ENCODE results near the gene YRDC. TPM values are rescaled to one million over a fixed set of nuclear protein-coding genes. Genes with fewer than 3 reads are reported as not detected.
A peak's percentile ranks its signal among the peaks of the same experiment; 100 is the strongest.

YRDC gene
- total RNA-seq, 1 experiment from 2014 or later, result 41.4 TPM

DNA sequence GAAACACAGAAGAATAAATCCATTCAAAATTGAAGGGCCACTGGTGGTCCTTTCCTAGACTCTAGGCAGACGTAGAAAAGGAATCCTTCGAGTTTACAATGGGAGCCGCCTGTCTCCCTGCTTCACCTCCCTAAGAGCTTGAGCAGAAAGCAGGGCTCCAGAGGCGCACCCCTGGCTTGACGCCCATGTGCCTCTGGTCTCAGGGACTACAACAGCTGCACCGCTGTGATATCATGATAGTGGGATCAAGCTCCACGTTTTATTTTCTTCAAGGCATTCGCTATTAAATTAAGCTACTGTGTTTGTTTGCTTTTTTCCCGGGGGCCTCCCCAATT, 821 bp downstream of the YRDC start:
- Histone ChIP-seq H3K9me2 (ENCODE audit: insufficient read depth) (no peaks in the 10 kb centered on the region), H3K9ac (ENCODE audit: low read length) (peak overlapping the region; percentile 81), H3K27ac (ENCODE audit: low read depth, low read length) (peak overlapping the region; percentile 93), H3K79me2 (ENCODE audit: insufficient read depth, low read length) (peaks cover 65% of the 10 kb centered on the region), H3K4me2 (ENCODE audit: low read length) (peak overlapping the region; percentile 95), H3K4me3 (replicated peaks in 1 of 2; ENCODE audit: low read depth in 1 of 2, low read length in 2 of 2) (peak overlapping the region; percentile 78 to 98), H3K9me3 (ENCODE audit: control insufficient read depth in 1 of 2, insufficient read depth in 1 of 2, low read depth in 1 of 2, low read length in 2 of 2) (no peaks in the 10 kb centered on the region), H3K27me3 (ENCODE audit: insufficient read depth, low read length) (no peaks in the 10 kb centered on the region), H2AFZ (ENCODE audit: low read depth, low read length, poor library complexity, severe bottlenecking) (no peak overlapping the region), H3K36me3 (ENCODE audit: control insufficient read depth in 1 of 2, insufficient read depth in 2 of 2, low read length in 2 of 2) (peaks cover 38 to 47% of the 10 kb centered on the region in 2 experiments), H3K4me1 (ENCODE audit: control insufficient read depth in 1 of 2, insufficient read depth in 2 of 2, low read length in 2 of 2) (peaks cover 16 to 37% of the 10 kb centered on the region in 2 experiments), H4K20me1 (ENCODE audit: insufficient read depth) (peaks cover 24% of the 10 kb centered on the region; the same call in 1 of the 2 replicates)
- ChIA-PET CTCF (no interaction called here), POLR2A (interaction anchor here (1.2 to 3.1 kb wide), 4 partner anchors 9 to 117 kb away, joined by 3 to 10 read pairs (median 6); partner anchors contain the start of gene MTF1), RAD21 (ENCODE audit: low non-redundant PET in 1 of 2, low total read pairs in 2 of 2, uncharacterized antibody in 2 of 2, unreplicated experiment in 2 of 2) (no interaction called here)
- BruUV-seq (replicated peaks), result no TSS peak
- ATAC-seq (no peak), DNase-seq (ENCODE audit: low read depth, low spot score) (no peak)
- TF ChIP-seq EZH2phosphoT487 (IDR thresholded peaks at IDR 0.05; ENCODE audit: borderline replicate concordance) (no peak), TCF7L2 (IDR thresholded peaks at IDR 0.05; ENCODE audit: borderline replicate concordance, extremely low read depth, insufficient read depth, insufficient read length) (no peak), CEBPB (IDR thresholded peaks at IDR 0.05; ENCODE audit: low read depth) (no peak), MAX (IDR thresholded peaks at IDR 0.05) (no peak), SP1 (IDR thresholded peaks at IDR 0.05; ENCODE audit: low read depth) (no peak), JUND (IDR thresholded peaks at IDR 0.05) (no peak), POLR2AphosphoS5 (IDR thresholded peaks at IDR 0.05; ENCODE audit: low read depth, low read length) (no peak), POLR2A (IDR thresholded peaks at IDR 0.05; ENCODE audit: borderline replicate concordance, extremely low read depth, insufficient read depth, insufficient read length) (no peak), SIN3A (IDR thresholded peaks at IDR 0.05; ENCODE audit: low read depth) (no peak), FOSL1 (IDR thresholded peaks at IDR 0.05; ENCODE audit: low read depth) (no peak), REST (IDR thresholded peaks at IDR 0.05; ENCODE audit: low read depth) (no peak), CBX3 (IDR thresholded peaks at IDR 0.05; ENCODE audit: low read depth) (no peak), EGR1 (IDR thresholded peaks at IDR 0.05; ENCODE audit: low read depth) (no peak), ZBTB33 (IDR thresholded peaks at IDR 0.05; ENCODE audit: extremely low read depth, insufficient replicate concordance, low read length) (no peak), YY1 (IDR thresholded peaks at IDR 0.05; ENCODE audit: extremely low read depth, insufficient replicate concordance, low read depth, low read length) (no peak), SRF (IDR thresholded peaks at IDR 0.05; ENCODE audit: low read depth) (no peak), EZH2 (IDR thresholded peaks at IDR 0.05) (no peak), ATF3 (IDR thresholded peaks at IDR 0.05) (no peak), CTCF (IDR thresholded peaks at IDR 0.05 in 2 of 3, conservative IDR thresholded peaks at IDR 0.05 in 1 of 3; ENCODE audit: borderline replicate concordance in 1 of 3, insufficient read depth in 1 of 3, low read depth in 2 of 3, low read length in 2 of 3) (no peak), RAD21 (IDR thresholded peaks at IDR 0.05; ENCODE audit: low read depth) (no peak)
- intact Hi-C loops (cut with micrococcal nuclease), result no loop called here

All from HCT116 (cell line).